Anterior cingulate cortex (tissue), 58 donors: Measurements from ENCODE around the gene GCNT3.

ENCODE experiments used
- DNase-seq, 58 donors: peaks; one replicate each; lab custom pipeline; 2025; lab: John Stamatoyannopoulos, UW

Gene GCNT3, protein sequence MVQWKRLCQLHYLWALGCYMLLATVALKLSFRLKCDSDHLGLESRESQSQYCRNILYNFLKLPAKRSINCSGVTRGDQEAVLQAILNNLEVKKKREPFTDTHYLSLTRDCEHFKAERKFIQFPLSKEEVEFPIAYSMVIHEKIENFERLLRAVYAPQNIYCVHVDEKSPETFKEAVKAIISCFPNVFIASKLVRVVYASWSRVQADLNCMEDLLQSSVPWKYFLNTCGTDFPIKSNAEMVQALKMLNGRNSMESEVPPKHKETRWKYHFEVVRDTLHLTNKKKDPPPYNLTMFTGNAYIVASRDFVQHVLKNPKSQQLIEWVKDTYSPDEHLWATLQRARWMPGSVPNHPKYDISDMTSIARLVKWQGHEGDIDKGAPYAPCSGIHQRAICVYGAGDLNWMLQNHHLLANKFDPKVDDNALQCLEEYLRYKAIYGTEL

DNA sequence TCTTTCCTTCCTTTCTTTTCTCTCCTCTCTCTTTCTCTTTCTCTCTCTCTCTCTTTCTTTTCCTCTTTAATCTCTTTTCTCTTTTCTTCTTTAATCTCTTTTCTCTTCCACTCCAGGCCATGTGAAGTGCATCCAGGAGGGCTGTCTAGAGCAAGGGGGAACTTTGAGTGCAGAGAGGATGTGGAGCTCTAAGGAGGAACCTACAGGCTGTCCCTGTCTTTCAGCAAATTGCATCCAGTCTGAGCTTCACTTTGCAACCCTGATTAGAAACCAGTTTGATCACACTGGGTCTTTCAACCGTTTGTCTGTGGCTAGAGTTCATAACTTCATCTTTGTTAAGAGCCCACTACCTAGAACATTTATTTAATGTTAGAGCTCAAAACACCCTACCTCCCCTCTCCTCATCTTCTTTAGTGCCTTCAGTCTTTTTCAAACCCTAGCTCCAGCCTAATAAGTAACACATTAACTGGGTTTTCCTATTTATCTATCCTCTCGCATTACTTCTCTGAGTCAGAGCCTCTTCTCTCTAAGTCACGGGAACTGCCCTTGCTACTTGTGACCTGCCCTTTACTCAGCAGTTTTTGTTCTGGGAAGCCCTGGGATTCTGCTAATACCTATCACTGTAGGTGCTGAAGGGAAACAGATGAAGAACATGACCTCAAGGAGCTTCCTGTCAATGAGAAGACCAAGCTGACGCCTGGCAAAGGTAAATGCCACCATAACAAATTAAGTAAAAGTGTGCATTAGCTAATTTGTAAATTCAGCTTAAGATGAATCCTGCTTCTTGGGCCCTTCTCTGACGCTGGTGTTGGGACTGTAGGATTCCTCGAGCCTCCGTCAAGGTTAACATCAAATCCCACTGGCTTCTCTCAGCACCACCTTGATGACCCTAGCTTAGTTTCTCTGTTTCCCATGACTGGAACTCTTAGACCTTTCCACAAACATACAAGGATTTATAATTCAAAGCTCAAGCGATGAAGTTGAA lies at the start of gene GCNT3:
TSS of gene GCNT3 (plus strand) at position 508 of the 985 bp plus-strand sequence. CDS start 6,456 bp downstream, outside the sequence.
- DNase-seq, result no peak

DNA sequence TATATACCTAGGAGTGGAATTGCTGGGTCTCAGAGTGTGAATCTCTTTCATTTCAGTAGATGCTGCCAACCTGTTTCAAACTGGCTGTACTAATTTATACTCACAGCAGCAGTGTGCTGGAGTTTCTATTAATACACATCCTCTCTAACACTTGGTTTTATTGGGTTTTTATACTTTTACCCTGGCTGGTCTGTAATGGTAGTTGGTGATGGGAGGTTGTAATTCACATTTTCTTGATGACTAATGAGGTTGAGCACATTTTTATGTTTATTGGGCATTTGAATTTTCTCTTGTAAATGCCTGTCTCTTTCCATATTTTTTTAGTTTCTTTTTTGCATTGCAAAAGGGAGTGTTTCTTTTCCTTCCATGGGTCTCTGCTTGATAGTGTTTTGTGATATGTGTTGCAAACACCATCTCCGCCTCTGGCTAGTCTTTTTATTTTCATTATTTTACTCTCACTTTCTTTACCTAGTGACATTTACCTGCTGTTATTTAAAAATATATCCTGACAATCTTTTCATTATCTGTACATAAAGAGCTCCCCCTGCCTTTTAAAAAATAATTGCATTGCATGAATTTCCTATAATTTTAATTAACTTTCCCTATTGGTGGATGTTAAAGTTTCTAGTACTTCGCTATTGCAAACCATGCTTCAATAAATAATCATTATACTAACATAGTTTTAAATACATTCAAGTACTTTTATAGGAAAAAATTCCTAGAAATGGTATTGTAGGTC lies 49.0 kb upstream of the GCNT3 start:
- DNase-seq, result no peak

DNA sequence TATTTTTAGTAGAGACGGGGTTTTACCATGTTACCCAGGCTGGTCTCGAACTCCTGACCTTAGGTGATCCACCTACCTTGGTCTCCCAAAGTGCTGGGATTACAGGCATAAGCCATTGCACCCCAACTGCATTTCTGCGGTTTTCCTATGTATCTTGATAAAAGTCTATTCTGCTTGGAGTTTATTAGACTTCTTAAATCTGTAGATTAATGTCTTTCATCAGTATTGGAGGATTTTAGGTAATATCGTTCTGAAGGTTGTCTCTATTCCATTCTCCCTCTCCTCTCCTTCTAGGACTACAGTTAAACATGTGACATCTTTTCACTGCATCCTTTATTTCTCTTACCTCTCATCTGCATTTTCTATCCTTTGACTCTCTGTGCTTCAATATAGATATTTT lies 46.3 kb upstream of the GCNT3 start:
- DNase-seq, result no peak

DNA sequence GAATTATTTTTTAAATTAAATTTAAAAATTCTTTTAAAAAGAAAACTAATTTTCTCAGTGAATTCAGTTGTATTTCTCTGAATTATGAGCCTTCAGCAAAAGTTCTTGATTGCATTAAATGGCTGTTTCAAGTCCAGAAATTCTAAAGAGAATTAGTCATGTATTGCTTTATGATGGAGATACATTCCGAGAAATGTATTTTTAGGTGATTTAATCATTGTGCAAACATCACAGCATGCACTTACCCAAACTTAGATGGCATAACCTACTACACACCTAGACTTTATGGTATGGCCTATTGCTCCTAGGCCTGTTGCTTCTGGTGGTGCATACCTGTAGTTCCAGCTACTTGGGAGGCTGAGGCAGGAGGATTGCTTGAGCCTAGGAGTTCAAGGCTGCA lies 44.3 kb upstream of the GCNT3 start:
- DNase-seq, result no peak

DNA sequence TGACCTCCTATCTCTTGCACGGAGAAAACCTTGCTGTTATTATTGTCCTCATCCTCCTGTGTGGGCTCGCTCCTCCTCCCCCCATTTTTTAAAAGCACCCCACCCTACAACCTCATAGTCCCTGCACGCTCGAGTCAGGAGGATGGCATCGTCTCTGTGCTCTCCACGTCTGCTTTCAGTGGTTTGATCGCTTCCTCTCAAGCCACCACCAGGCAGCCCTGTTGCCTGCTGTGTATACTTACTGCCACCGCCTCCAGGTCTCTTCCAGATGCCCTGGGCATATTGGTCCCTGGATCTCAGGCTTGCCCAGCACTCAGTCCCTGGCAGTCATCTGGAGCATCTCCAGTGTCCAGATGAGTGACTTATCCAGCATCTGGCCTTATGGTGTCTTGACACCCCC lies 42.1 kb upstream of the GCNT3 start:
- no peak for DNase-seq

DNA sequence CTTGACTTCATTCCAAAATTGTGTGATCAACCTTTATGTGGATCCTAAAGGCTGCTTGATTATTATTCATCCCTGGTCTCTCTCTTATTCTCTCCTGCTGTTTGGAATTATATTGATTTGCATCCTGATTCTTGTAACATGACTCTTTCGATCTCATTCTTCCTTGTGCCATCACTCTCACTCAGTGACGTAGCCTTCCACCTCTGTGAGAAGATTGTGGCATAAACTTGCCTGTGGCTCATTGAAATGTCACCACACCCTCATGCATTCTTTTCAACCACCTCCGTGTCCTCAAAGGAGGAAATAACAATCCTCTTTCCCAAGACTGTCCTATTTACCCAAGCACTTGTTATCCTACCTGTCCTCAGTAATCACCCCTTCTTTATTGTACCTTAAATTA lies 41.3 kb upstream of the GCNT3 start:
- DNase-seq, result no peak

DNA sequence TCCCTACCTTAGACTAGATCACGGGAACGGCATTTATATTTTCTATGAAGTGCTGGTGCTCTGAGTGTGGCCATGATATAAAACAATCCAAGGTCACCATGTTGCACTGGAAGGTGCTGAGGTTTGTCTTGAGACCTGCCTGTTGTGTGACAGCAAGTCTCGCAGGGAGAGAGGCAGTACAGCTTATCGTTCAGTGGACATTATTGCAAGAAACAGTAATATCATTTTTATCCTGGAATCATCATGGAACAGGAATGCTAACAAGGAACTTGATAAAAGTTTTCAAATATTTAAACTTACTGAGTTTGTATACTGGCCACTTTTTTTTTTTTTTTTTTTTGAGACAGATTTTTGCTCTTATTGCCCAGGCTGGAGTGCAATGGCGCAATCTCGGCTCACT lies 40.0 kb upstream of the GCNT3 start:
- DNase-seq, result no peak

DNA sequence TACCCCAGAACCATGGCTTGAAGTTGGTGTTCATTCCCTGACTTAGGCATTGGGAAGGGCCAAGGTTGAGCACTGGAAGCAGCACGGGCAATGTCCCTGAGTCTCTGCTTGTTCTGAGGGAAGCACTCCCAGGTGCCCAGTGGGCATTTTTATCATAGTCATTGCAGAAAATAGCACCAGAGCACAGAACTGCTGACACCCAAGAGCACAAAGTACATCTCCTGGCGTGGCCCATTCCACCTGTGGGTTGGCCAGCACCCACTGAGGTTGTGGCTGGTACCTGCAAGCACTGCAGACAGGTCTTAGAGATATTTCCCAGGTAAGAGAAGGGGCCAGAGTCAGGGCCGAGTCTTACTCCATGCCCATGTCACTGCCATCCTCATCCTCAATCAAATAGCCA lies 28.5 kb upstream of the GCNT3 start:
- DNase-seq, result no peak

DNA sequence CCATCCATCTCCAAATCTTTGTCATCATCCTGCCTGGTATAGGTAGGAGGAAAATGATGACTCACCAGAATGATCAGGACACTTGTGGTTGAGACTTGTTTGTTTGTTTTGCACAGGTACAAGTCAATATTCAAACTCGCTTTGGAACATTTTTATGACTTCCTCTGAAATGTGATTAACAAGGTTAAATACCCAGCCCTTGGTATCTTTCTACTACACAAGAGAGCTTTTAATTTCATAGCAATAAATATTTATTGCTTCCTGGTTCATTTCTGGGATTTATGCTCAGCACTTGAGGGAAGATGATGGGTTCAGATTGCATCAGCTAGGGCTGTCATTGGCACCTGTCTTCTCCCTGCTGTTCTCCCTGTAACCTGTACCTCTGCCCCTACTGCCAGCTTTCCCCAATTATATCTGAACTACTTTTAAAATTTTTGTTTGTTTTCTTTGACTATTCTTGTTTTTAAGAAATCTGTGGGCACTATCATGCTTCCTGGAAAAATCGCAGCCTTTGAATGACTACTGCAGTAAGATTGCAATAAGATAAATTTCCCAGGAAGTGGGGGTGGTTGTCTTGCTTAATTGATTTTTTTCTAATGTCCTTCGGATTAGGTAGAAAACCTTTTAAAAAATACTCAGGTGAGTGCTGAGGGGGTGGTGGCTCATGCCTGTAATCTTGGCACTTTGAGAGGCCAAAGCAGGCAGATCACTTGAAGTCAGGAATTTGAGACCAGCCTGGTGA lies 24.3 kb upstream of the GCNT3 start:
- no peak for DNase-seq

DNA sequence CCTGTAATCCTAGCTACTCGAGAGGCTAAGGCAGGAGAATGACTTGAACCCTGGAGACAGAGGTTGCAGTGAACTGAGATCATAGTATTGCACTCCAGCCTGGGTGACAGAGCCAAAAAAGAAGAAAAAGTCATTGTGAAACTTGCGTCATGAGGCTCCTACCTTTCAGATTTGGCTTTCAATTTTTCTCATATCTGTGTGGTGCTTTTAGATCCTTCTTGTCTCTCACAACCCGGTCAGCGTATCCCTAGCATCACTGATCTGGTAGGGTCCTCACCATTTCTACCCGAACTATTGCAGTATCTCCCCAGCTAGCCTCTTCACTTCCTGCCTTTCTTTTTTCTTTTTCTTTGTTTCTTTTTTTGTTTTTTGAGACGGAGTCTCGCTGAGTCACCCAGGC lies 21.6 kb upstream of the GCNT3 start:
- DNase-seq, result no peak

DNA sequence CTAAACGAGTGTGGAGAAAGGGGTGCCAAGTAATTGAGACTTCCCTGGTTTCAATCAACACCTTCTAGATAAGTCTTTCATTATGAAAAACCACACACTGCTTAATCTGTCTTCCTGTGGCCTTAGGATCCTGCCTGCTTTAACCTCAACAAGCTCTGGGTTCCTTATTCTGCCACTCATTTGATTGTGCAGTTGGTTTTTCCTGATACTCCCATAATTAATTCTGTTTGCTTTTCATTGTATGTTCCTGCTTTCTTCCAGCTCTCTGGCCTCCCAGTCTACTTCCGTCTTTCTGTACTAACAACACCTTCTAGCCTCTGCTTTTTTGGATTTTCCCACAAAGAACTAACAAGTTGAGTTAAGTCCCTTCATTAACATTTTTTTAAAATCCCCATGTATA lies 20.2 kb upstream of the GCNT3 start:
- no peak for DNase-seq

DNA sequence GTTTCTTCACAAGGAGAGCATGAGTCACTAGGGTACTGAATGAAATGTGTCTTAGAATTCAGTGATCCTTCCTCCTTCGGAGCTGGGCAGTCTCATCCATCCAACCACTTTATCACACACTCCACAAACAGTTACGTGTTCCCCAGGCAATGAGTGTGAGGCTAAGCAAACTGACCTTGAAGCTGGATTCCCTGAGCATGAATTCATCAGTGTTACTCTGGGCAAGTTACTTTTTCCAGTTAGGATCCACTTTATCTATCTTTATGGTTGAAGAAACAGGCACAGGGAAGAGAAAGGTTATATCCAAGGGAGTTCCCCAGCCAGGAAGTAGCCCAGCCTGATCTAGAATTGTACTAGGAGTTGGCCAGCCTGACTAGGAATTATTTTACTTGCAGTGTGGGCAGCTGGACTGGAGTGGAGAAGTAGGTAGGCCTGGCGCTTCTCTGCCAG lies 17.1 kb upstream of the GCNT3 start:
- DNase-seq, result no peak

DNA sequence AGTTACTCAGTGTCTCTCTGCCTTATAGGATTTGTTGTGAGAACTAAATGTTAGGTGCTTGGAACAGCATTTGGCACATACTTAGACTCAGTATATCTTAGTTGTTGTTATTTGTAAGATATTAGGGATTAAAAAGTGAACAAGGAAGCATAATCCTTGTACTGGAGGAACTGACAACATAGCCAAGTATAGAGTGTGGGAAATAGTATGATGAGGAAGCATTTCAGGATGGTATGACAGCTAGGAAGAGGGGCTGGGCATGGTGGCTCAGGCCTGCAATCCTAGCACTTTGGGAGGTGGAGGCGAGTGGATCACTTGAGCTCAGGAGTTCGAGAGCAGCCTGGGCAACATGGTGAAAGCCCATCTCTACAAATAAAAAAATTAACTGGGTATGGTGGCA lies 16.6 kb upstream of the GCNT3 start:
- DNase-seq, result no peak

DNA sequence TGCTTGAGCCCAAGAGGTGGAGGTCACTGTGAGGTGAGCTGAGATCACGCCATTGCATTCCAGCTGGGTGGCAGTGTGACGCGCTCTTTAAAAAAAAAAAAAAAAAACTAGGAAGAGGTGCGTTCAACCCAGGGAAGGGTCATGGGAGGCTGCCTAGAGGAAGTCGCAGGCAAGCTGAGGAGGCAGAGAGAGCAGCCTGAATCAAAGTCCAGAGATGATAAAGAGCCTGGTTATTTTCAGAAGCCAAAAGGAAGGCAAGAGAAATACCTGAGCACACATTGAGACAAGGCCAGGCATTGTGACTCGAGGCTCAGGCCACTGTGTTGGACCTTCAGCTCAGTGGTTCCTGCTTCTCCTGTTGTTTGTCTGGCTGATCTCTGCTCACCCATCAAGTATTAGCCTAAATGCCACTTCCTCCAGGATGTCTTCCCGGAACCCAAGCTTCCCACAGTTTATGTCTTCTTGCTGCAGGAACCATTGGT lies 16.1 kb upstream of the GCNT3 start:
- DNase-seq, result no peak

DNA sequence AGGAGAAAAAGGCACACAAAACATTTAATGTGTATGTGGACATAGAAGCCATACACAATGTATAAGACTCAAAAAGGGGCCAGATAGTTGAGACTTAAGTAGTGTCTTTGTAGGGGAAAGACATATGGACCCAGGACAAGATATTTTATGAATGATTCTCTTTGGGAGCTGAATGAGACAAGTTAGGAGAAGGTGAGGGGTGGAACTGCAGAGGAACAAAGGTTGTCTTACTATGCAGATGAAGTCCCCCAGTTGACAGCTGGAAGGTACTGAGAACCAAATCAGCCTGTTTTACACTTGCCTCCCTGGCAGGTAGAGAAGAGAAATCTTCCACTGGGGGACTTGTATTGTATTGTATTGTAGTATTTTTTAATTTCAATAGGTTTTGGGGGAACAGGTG lies 14.9 kb upstream of the GCNT3 start:
- DNase-seq, result no peak

DNA sequence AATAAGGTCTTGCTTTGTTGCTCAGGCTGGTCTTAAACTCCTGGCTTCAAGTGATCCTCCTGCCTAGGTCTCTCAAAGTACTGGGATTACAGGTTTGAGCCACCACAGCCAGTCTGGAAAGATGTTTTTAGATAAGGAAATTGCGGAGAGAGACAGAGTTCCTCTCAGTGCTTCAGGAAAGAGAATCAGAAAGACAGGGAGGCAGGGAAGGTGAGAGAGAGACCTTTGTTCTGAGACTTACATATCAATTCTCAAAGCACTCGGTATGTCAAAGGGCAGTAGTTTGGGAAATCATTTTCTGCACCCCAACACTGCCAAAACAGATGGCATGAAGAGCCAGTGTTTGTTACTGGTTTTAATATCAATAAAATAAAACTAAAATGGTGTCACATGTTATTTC lies 13.1 kb upstream of the GCNT3 start:
- no peak for DNase-seq

DNA sequence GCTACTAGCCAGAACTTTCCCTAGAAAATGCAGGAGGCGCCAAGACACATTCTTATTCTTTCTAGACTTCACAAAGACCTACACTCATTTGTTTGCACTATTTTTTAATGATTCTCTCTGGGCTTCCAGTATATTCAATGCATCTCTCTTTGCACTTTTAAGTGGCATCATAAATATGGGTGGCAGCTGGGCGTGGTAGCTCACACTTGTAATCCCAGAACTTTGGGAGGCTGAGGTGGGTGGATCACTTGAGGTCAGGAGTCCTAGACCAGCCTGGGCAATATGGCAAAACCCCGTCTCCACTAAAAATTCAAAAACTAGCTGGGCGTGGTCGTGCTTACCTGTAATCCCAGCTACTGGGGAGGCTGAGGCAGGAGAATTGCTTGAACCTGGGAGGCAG lies 5.6 kb upstream of the GCNT3 start:
- DNase-seq, result no peak

DNA sequence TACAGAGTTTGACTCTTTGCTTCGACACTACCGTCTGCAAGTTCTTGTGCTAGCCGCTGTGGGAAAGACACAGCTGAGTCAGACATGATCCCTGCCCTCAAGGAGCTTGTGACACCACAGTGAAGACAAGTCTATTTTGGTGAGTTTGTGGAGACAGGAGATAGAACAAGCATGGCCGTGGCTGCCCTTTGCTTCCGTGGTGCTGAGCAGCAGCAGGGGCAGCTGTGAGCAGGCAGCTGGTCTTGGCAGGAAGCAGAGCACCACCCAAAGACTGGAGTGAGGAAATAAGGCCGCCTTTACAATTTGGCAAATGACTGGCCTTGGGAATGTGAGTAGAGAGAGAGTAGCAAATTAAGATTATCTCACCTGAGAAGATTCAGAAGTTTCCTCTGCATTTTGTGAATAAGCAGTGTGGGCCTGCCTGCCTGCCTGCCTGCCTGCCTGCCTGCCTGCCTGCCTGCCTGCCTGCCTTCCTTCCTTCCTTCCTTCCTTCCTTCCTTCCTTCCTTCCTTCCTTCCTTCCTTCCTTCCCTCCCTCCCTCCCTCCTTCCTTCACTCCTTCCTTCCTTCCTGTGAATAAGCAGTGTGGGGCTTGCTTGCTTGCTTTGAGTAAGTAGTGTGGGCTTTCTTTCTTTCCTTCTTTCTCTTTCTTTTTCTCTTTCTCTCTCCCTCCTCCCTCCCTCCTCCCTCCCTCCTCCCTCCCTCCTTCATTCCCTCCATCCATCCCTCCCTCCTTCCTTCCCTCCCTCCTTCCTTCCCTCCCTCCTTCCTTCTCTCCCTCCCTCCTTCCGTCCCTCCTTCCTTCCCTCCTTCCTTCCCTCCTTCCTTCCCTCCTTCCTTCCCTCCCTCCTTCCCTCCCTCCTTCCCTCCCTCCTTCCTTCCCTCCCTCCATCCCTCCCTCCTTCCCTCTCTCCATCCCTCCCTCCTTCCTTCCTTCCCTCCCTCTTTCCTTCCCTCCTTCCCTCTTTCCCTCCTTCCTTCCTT lies 1.6 kb upstream of the GCNT3 start:
- DNase-seq, result no peak

DNA sequence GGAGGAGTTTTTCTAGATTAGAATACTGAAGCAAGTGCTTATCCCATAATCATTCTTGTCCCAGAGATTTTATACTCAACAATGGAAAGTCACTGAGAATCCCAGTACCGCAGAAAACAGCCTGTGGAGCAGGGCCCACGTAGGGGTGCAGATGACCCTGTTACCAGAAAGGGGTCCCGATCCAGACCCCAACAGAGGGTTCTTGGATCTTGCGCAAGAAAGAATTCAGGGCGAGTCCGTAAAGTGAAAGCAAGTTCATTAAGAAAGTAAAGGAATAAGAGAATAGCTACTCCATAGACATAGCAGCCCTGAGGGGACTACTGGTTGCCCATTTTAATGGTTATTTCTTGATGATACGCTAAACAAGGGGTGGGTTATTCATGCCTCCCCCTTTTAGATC lies 2.6 kb downstream of the GCNT3 start:
- no peak for DNase-seq
